Panc1 (cell line): Measurements from ENCODE around the gene FAM78A. TPM values are rescaled to one million over a fixed set of nuclear protein-coding genes. Genes with fewer than 3 reads are reported as not detected.

Experiments used
- ATAC-seq: fragments of 200-7000 bp; cut with Tn5 transposase; 2 replicates; pipeline ENCODE4 v1.9.1; 2020; ENCODE audit warnings: mild to moderate bottlenecking, moderate library complexity
- BruUV-seq: library from RNA; stranded (reverse); fragments of 400-500 nt; replicated peaks from 2 replicates; lab custom pipeline; 2021; lab: Mats Ljungman, UMichigan
- CTCF ChIA-PET: fragments of 300-600 bp; sonication (Branson Sonifier 250); formaldehyde crosslinking; loops from one replicate; lab custom pipeline; 2022; ENCODE audit warnings: antibody characterized with exemption; lab: Charles Lee
- POLR2A ChIA-PET: fragments of 300-600 bp; sonication (Branson Sonifier 250); formaldehyde crosslinking; loops from one replicate; lab custom pipeline; 2022; ENCODE audit warnings: antibody characterized with exemption; lab: Charles Lee
- DNase-seq: peaks from one replicate; pipeline ENCODE4 v3.0.0-alpha.2; 2010; ENCODE audit warnings: low read depth, low spot score
- H3K27ac ChIP-seq: 2 replicates; pipeline ENCODE4 v1.5.1; 2011; ENCODE audit warnings: mild to moderate bottlenecking, low read length, inconsistent platforms
- H3K27me3 ChIP-seq: fragments of 200-500 bp; sonication (Bioruptor generic); 2 replicates; pipeline ENCODE4 v1.6.0; 2014; ENCODE audit warnings: low read length, inconsistent platforms; ENCODE audit not compliant: control insufficient read depth, insufficient read depth
- H3K36me3 ChIP-seq: fragments of 200-500 bp; sonication (Bioruptor generic); 2 replicates; pipeline ENCODE4 v1.5.1; 2014; ENCODE audit warnings: inconsistent platforms, mild to moderate bottlenecking, low read length, moderate library complexity; ENCODE audit not compliant: control insufficient read depth, insufficient read depth
- H3K4me1 ChIP-seq: 2 replicates; pipeline ENCODE4 v1.5.1; 2011; ENCODE audit warnings: inconsistent platforms, mild to moderate bottlenecking, low read length, moderate library complexity; ENCODE audit not compliant: control insufficient read depth, insufficient read depth
- H3K4me3 ChIP-seq, 2 experiments: 2 replicates each; pipeline ENCODE4 v1.5.1; 2011 to 2012; ENCODE audit warnings: low read depth in 2 of 2, low read length in 2 of 2, mild to moderate bottlenecking in 2 of 2, inconsistent platforms in 1 of 2, moderate library complexity in 1 of 2
- H3K9me3 ChIP-seq: fragments of 200-500 bp; sonication (Bioruptor generic); 2 replicates; pipeline ENCODE4 v1.5.1; 2014; ENCODE audit warnings: low read depth, mild to moderate bottlenecking, inconsistent platforms, low read length, moderate library complexity; ENCODE audit not compliant: control insufficient read depth, insufficient read depth
- CTCF ChIP-seq: fragments of 450-650 bp; IDR thresholded peaks from 2 replicates; pipeline ENCODE4 v1.5.1; 2017; ENCODE audit warnings: mild to moderate bottlenecking
- POLR2AphosphoS5 ChIP-seq: IDR thresholded peaks from 2 replicates; pipeline ENCODE4 v1.6.1; 2012; ENCODE audit warnings: mild to moderate bottlenecking, low read depth, low read length, moderate library complexity
- REST ChIP-seq, 2 experiments: IDR thresholded peaks; 2 replicates each; pipeline ENCODE4 v1.6.1; 2011 to 2012; ENCODE audit warnings: low read depth in 2 of 2, control low read depth in 1 of 2, low read length in 1 of 2, mild to moderate bottlenecking in 1 of 2, moderate library complexity in 1 of 2; ENCODE audit not compliant: insufficient read depth in 1 of 2
- SIN3A ChIP-seq: IDR thresholded peaks from 2 replicates; pipeline ENCODE4 v1.6.1; 2012; ENCODE audit warnings: low read depth, mild to moderate bottlenecking, low read length, moderate library complexity, borderline replicate concordance; ENCODE audit not compliant: insufficient read depth
- TCF7L2 ChIP-seq: IDR thresholded peaks from 2 replicates; pipeline ENCODE4 v1.6.1; 2011; ENCODE audit warnings: mild to moderate bottlenecking, low read depth, low read length, inconsistent platforms
- in situ Hi-C: cut with HindIII; loops from 2 replicates; pipeline ENCODE4 v1.10.0; 2016; ENCODE audit warnings: low sequenced_read_pairs, low pct_unique_long_range_greater_than_20kb
- intact Hi-C: fragments of 100-400 bp; cut with micrococcal nuclease; formaldehyde crosslinking; loops from one replicate; pipeline ENCODE4 v1.10.0; 2022; ENCODE audit not compliant: unreplicated experiment
- total RNA-seq: library from RNA; stranded (reverse); gene quantifications from one replicate; pipeline ENCODE4 v1.2.1, GENCODE V29; 2021; ENCODE audit not compliant: unreplicated experiment

FAM78A gene
- total RNA-seq, 1 experiment from 2014 or later: 0.59 TPM

- Histone ChIP-seq H3K27ac (no peak overlapping the region), H3K27me3 (no peaks in the 10 kb centered on the region), H3K36me3 (no peaks in the 10 kb centered on the region), H3K4me1 (no peaks in the 10 kb centered on the region), H3K9me3 (no peaks in the 10 kb centered on the region), H3K4me3 (no peak overlapping the region)
- CTCF ChIA-PET: no interaction called here
- in situ Hi-C loops: no loop called here
- no peak for DNase-seq
- BruUV-seq: no TSS peak
- POLR2A ChIA-PET: interaction anchor here (0.5 kb wide), 1 partner anchor 57 kb away, joined by 5 read pairs; no protein-coding TSS in a partner anchor
- TF ChIP-seq REST (IDR thresholded peaks at IDR 0.05; ENCODE audit: insufficient read depth in 1 of 2, low read depth in 2 of 2, low read length in 1 of 2): no peak
- TF ChIP-seq CTCF: no peak
- TF ChIP-seq TCF7L2: no peak
- no peak for TF ChIP-seq SIN3A
- no peak for TF ChIP-seq POLR2AphosphoS5
- no peak for ATAC-seq
- intact Hi-C loops: no loop called here
Observed at GRCh38 chr9:131299961-131300347, 23.6 kb upstream of the FAM78A start.

GRCh38 chr9:131299346-131299960, 23.1 kb upstream of the FAM78A start:
- H3K36me3 ChIP-seq: no peaks in the 10 kb centered on the region
- no TSS peak for BruUV-seq
- CTCF ChIA-PET: no interaction called here
- in situ Hi-C loops: no loop called here
- ATAC-seq: no peak
- no peak overlapping the region for H3K27ac ChIP-seq
- no peak overlapping the region for H3K4me3 ChIP-seq
- H3K27me3 ChIP-seq: no peaks in the 10 kb centered on the region
- no peaks in the 10 kb centered on the region for H3K4me1 ChIP-seq
- H3K9me3 ChIP-seq: no peaks in the 10 kb centered on the region
- intact Hi-C loops: no loop called here
- POLR2A ChIA-PET: interaction anchor here (0.5 kb wide), 1 partner anchor 57 kb away, joined by 5 read pairs; no protein-coding TSS in a partner anchor
- TF ChIP-seq POLR2AphosphoS5 (no peak), CTCF (no peak), REST (IDR thresholded peaks at IDR 0.05; ENCODE audit: insufficient read depth in 1 of 2, low read depth in 2 of 2, low read length in 1 of 2) (no peak), SIN3A (no peak), TCF7L2 (no peak)
- no peak for DNase-seq
